ENCODE measurements around the gene MSL2. TPM values are rescaled to one million over a fixed set of nuclear protein-coding genes. Genes with fewer than 3 reads are reported as not detected.
"Not testable (repeated sequence)": the region's sequence is repeated elsewhere in the genome, so short reads cannot be mapped to it uniquely, and the experiment has no call there.

MSL2 gene
- total and polyA plus RNA-seq, 2 of the 8 experiments (the other 6 are each of a cell fraction or from before 2014, with no cell fraction given), result 9.1 to 41.8 TPM

- H2BK120ac ChIP-seq (replicated peaks; ENCODE audit: low read depth, low read length); H3K23ac ChIP-seq (ENCODE audit: insufficient read length); H3K56ac ChIP-seq (replicated peaks; ENCODE audit: insufficient read length, low read depth, low read length); H3K27me3 ChIP-seq (replicated peaks in 1 of 4; ENCODE audit: control insufficient read depth in 3 of 4, extremely low read depth in 1 of 4, insufficient read depth in 3 of 4, low read length in 3 of 4); H3K18ac ChIP-seq (ENCODE audit: extremely low read depth, low read length); H3K36me3 ChIP-seq (ENCODE audit: control insufficient read depth in 2 of 4, insufficient read depth in 4 of 4, low read length in 3 of 4); H2BK15ac ChIP-seq (ENCODE audit: low read length); H3K14ac ChIP-seq (ENCODE audit: insufficient read length); DNase-seq (ENCODE audit: low read depth in 1 of 2, low spot score in 2 of 2); H3K9me3 ChIP-seq (ENCODE audit: insufficient read depth in 2 of 2, low read depth in 1 of 2, low read length in 1 of 2); H4K91ac ChIP-seq (replicated peaks; ENCODE audit: insufficient read length, low read length); H2BK12ac ChIP-seq (ENCODE audit: low read depth, low read length); CTCF ChIA-PET (ENCODE audit: partially characterized antibody); H2AK5ac ChIP-seq (ENCODE audit: low read depth, low read length); H3K4ac ChIP-seq (replicated peaks; ENCODE audit: insufficient read length, low read depth, low read length); H2AFZ ChIP-seq (ENCODE audit: low read length); H3K4me1 ChIP-seq (replicated peaks in 1 of 4; ENCODE audit: control insufficient read depth in 3 of 4, insufficient read depth in 4 of 4, low read length in 3 of 4); H2BK5ac ChIP-seq (ENCODE audit: low read depth, low read length); H3K4me2 ChIP-seq (ENCODE audit: insufficient read depth in 1 of 2, low read depth in 2 of 2, low read length in 2 of 2); H3K79me1 ChIP-seq (ENCODE audit: low read depth, low read length); H2BK20ac ChIP-seq (ENCODE audit: low read length); H4K8ac ChIP-seq (ENCODE audit: extremely low read depth, insufficient read depth, low read length); FAIRE-seq; H3K27ac ChIP-seq (ENCODE audit: low read depth, low read length); H3K4me3 ChIP-seq (ENCODE audit: extremely low read depth in 1 of 4, insufficient read depth in 2 of 4, low read depth in 3 of 4, low read length in 4 of 4); H3K9ac ChIP-seq (replicated peaks in 1 of 4; ENCODE audit: extremely low read depth in 1 of 4, low read depth in 3 of 4, low read length in 3 of 4); H4K5ac ChIP-seq (ENCODE audit: insufficient read length, low read depth, low read length): not testable (repeated sequence)
- peaks cover 14 to 17% of the 10 kb centered on the region in 2 experiments for H3K79me2 ChIP-seq (ENCODE audit: control insufficient read depth in 1 of 2, insufficient read depth in 2 of 2, low read length in 2 of 2)
- POLR2A ChIA-PET (ENCODE audit: partially characterized antibody), result interaction anchor here (1.4 to 6.6 kb wide), 3 partner anchors 11 to 51 kb away, joined by 3 to 86 read pairs (median 77); partner anchors contain the start of gene PCCB
- peaks cover 10% of the 10 kb centered on the region; the same call in 1 of the 2 replicates for H3K23me2 ChIP-seq (ENCODE audit: low read depth, low read length)
- WGBS, 2 experiments (ENCODE audit: extremely low coverage in 1 of 2, insufficient coverage in 1 of 2, insufficient read length in 1 of 2, insufficient replicate concordance in 2 of 2, low coverage in 1 of 2, low lambda C conversion rate in 2 of 2, missing lambda C conversion rate in 1 of 2), result 90% methylated on average over 8 of the region's 10 CpGs; no CpG with 5 or more reads in 1 of the 2 experiments
- H4K20me1 ChIP-seq (replicated peaks in 1 of 2; ENCODE audit: control insufficient read depth in 1 of 2, insufficient read depth in 2 of 2, low read length in 2 of 2), result peaks cover 12 to 13% of the 10 kb centered on the region in 2 experiments
These were observed 2.4 kb upstream of the MSL2 start for GRCh38 chr3:136198462-136199078.
